ENCODE results near the gene DCAF8.
A peak's percentile ranks its signal among the peaks of the same experiment; 100 is the strongest.
"Not testable (repeated sequence)": the region's sequence is repeated elsewhere in the genome, so short reads cannot be mapped to it uniquely, and the experiment has no call there.

Gene DCAF8

DNA sequence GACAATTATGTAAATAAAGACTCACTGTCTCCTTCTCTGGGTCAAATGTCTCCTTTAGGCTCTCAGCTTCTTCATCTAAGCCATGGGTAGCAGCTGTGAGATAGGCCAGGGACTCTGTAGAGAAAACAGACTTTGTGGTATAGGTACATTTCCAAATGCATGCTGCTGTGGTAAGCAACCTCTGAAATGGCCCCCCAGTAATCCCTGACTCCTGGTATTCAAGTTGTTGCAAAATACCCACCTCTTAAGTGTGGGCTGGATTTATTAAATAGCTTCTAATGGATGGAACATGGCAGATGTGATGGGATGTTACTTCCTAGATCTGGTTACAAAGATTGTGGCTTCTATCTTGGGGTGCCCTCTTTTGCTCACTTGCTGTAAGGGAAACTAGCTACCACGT, 33.7 kb upstream of the DCAF8 start:
- no peak overlapping the region for H3K4me3 ChIP-seq (ENCODE audit: low read depth, low read length)
- in situ Hi-C loops (cut with HindIII; ENCODE audit: low sequenced_read_pairs): loop anchor here (10.0 kb wide), 1 partner anchor 191 kb away; no protein-coding TSS in a partner anchor
- TF ChIP-seq, protein P1, sequence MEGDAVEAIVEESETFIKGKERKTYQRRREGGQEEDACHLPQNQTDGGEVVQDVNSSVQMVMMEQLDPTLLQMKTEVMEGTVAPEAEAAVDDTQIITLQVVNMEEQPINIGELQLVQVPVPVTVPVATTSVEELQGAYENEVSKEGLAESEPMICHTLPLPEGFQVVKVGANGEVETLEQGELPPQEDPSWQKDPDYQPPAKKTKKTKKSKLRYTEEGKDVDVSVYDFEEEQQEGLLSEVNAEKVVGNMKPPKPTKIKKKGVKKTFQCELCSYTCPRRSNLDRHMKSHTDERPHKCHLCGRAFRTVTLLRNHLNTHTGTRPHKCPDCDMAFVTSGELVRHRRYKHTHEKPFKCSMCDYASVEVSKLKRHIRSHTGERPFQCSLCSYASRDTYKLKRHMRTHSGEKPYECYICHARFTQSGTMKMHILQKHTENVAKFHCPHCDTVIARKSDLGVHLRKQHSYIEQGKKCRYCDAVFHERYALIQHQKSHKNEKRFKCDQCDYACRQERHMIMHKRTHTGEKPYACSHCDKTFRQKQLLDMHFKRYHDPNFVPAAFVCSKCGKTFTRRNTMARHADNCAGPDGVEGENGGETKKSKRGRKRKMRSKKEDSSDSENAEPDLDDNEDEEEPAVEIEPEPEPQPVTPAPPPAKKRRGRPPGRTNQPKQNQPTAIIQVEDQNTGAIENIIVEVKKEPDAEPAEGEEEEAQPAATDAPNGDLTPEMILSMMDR (IDR thresholded peaks at IDR 0.05; ENCODE audit: low read depth, low read length, missing control alignments): no peak
- no peak for DNase-seq (ENCODE audit: low read depth)

- DNase-seq (ENCODE audit: low read depth): no peak
- in situ Hi-C loops (cut with HindIII; ENCODE audit: low sequenced_read_pairs): loop anchor here (5.0 to 10.0 kb wide), 2 partner anchors 96 to 188 kb away; no protein-coding TSS in a partner anchor
- no peak overlapping the region for H3K4me3 ChIP-seq (ENCODE audit: low read depth, low read length)
- TF ChIP-seq, protein P1 (IDR thresholded peaks at IDR 0.05; ENCODE audit: low read depth, low read length, missing control alignments): no peak
Measured at GRCh38 chr1:160293020-160293968, 30.9 kb upstream of the DCAF8 start.

DNA sequence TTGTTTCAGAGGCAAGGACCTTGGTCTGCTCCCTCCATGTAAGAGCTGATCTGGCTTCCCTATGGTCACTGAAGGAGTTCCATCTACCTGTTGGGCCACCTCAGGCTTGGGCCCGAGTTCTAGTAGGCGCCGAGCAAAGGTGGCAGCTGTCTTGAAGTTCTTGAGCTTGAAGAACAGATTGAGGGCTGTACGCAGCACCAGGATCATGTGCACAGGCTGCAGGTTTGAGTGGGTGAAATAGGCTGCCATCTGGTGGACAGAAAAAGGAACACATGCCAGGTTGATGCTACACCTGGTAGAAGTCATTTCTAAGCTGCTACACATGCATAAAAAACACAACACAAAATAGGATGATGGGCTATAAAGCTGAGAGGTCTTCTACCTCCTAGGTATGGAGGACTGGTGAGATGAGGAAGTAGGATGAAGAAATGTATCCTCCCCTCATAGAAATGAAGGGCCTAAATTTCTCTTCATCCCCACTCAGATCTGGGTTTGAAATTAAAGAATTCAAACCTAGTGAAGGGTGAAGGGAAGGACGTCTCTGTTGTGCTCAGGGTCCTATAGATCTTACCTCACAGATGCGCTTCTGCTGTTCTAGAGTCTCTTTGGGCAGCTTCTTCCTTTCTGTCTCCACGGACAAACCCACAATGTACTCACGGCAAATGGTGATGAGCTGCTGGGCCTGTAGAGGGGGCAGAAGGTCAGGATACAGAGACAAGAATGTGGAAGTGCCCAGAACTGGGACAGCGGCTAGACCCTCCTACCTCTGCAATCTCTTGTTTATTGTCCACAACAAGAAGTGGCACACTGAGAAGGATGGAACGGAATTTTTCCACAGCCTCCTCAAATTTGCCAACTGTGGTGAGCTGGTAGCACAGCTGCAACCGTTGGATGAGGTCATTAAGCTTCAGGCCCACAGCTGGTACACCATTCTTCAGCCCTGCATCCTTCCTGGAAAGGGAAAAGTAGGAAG, 29.2 kb upstream of the DCAF8 start:
- TF ChIP-seq, protein P1 (IDR thresholded peaks at IDR 0.05; ENCODE audit: low read depth, low read length, missing control alignments): peak; percentile 82
- in situ Hi-C loops (cut with HindIII; ENCODE audit: low sequenced_read_pairs): loop anchor here (5.0 to 10.0 kb wide), 2 partner anchors 94 to 187 kb away; no protein-coding TSS in a partner anchor
- H3K4me3 ChIP-seq (ENCODE audit: low read depth, low read length): no peak overlapping the region
- DNase-seq (ENCODE audit: low read depth): peak; percentile 54

DNA sequence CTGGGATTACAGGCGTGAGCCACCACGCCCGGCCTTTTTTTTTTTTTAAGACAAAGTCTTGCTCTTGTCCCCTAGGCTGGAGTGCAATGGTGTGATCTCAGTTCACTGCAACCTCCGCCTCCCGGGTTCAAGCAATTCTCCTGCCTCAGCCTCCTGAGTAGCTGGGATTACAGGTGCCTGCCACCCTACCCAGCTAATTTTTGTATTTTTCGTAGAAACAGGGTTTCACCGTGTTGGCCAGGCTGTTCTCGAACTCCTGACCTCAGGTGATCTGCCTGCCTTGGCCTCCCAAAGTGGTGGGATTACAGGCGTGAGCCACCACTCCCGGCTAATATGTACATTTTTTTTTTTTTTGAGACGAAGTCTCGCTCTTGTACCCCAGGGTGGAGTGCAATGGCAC, 25.4 kb upstream of the DCAF8 start:
- in situ Hi-C loops (cut with HindIII; ENCODE audit: low sequenced_read_pairs); H3K4me3 ChIP-seq (ENCODE audit: low read depth, low read length); DNase-seq (ENCODE audit: low read depth): not testable (repeated sequence)

DNA sequence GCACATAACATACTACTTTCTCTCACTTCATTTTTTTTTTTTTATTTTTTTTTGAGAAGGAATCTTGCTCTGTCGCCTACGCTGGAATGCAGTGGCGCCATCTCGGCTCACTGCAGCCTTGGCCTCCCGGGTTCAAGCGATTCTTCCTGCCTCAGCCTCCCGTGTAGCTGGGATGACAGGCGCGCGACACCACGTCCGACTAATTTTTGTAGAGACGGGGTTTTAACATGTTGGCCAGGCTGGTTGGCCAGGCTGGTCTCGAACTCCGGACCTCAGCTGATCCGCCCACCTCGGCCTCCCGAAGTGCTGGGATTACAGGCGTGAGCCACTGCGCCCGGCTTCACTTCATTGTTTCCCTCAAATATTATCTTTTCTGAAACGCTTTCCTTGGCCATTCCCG, 23.2 kb upstream of the DCAF8 start:
- H3K4me3 ChIP-seq (ENCODE audit: low read depth, low read length): peak overlapping the region; percentile 96
- no peak for DNase-seq (ENCODE audit: low read depth)
- in situ Hi-C loops (cut with HindIII; ENCODE audit: low sequenced_read_pairs): no loop called here
- TF ChIP-seq, protein P1 (IDR thresholded peaks at IDR 0.05; ENCODE audit: low read depth, low read length, missing control alignments): no peak

DNA sequence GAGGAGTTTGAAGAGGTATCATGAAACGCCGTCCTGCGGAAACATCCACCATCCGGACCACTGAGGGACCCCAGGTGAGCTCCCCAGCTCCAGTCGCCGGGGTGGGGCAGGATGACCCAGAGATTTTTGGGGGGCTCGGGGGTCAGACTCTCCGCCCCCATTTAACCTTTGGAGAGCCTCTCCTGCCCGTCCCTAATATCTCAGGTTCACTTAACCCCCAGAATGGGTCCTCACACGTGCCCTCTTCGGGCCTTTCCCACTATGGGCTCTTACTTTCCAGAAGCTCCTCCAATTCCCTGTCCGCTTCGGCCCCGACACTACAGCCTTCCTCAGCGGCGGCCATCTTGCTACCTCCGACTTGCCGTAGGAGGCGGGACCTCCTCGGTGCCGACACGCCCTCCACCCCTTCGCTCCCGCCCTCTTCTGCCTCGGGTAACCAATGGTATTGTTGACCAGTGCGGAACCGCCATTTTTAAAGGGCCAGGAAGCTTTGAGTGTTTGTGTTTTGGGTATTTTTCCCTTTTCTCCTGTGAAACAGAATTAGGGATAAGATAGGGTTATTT, 22.5 kb upstream of the DCAF8 start, which contains the start of gene PEX19:
Gene PEX19, minus strand, starts transcription at position 352 of the 563 bp plus-strand sequence. Its CDS starts 9 bp downstream, at position 343.
- peak; percentile 87 for DNase-seq (ENCODE audit: low read depth)
- in situ Hi-C loops (cut with HindIII; ENCODE audit: low sequenced_read_pairs): no loop called here
- TF ChIP-seq, protein P1 (IDR thresholded peaks at IDR 0.05; ENCODE audit: low read depth, low read length, missing control alignments): no peak
- peak within 1 kb of the TSS; percentile 96 for H3K4me3 ChIP-seq (ENCODE audit: low read depth, low read length)
